Astrocyte (in vitro differentiated cells and primary cell): ENCODE data around the gene CLMN. TPM values are rescaled to one million over a fixed set of nuclear protein-coding genes. Genes with fewer than 3 reads are reported as not detected.

Experiments
- DNase-seq: peaks from one replicate; pipeline ENCODE4 v3.0.0-alpha.2; 2010; ENCODE audit warnings: low read depth
- FAIRE-seq: peaks from 2 replicates; lab custom pipeline; 2011; peaks lifted over from hg19 to GRCh38; lab: Jason Lieb, UNC
- H2AFZ ChIP-seq: 2 replicates; pipeline ENCODE4 v1.6.0; 2012; ENCODE audit warnings: low read depth, low read length, inconsistent platforms
- H3K27ac ChIP-seq: 2 replicates; pipeline ENCODE4 v1.5.1; 2011; ENCODE audit warnings: low read depth, low read length, inconsistent platforms
- H3K27me3 ChIP-seq: 2 replicates; pipeline ENCODE4 v1.6.0; 2011; ENCODE audit warnings: low read length, inconsistent platforms; ENCODE audit not compliant: insufficient read depth
- H3K36me3 ChIP-seq: 2 replicates; pipeline ENCODE4 v1.5.1; 2011; ENCODE audit warnings: low read length, inconsistent platforms; ENCODE audit not compliant: insufficient read depth
- H3K4me1 ChIP-seq: 2 replicates; pipeline ENCODE4 v1.5.1; 2011; ENCODE audit warnings: low read length, inconsistent platforms; ENCODE audit not compliant: insufficient read depth
- H3K4me2 ChIP-seq: 2 replicates; pipeline ENCODE4 v1.6.0; 2012; ENCODE audit warnings: low read length, inconsistent platforms
- H3K4me3 ChIP-seq: 2 replicates; pipeline ENCODE4 v1.5.1; 2011; ENCODE audit warnings: low read depth, mild to moderate bottlenecking, low read length, inconsistent platforms; ENCODE audit not compliant: insufficient read depth
- H3K79me2 ChIP-seq: 2 replicates; pipeline ENCODE4 v1.6.0; 2012; ENCODE audit warnings: mild to moderate bottlenecking, low read length, inconsistent platforms; ENCODE audit not compliant: insufficient read depth
- H3K9ac ChIP-seq: 2 replicates; pipeline ENCODE4 v1.6.0; 2012; ENCODE audit warnings: mild to moderate bottlenecking, low read length, inconsistent platforms
- H3K9me3 ChIP-seq: 2 replicates; pipeline ENCODE4 v1.5.1; 2012; ENCODE audit warnings: low read depth, mild to moderate bottlenecking, low read length, inconsistent platforms; ENCODE audit not compliant: insufficient read depth
- H4K20me1 ChIP-seq: 2 replicates; pipeline ENCODE4 v1.6.0; 2012; ENCODE audit warnings: low read length, inconsistent platforms; ENCODE audit not compliant: insufficient read depth
- H3K27ac Mint-ChIP-seq: one replicate; pipeline ENCODE4 v1.8.0; 2021; ENCODE audit warnings: mild to moderate bottlenecking, mixed read lengths; ENCODE audit not compliant: unreplicated experiment
- H3K27me3 Mint-ChIP-seq: one replicate; pipeline ENCODE4 v1.8.0; 2021; ENCODE audit warnings: low read depth, mixed read lengths; ENCODE audit not compliant: unreplicated experiment
- H3K36me3 Mint-ChIP-seq: one replicate; pipeline ENCODE4 v1.8.0; 2021; ENCODE audit warnings: low read depth, mixed read lengths; ENCODE audit not compliant: unreplicated experiment
- H3K4me1 Mint-ChIP-seq: one replicate; pipeline ENCODE4 v1.8.0; 2021; ENCODE audit warnings: low read depth, mixed read lengths; ENCODE audit not compliant: unreplicated experiment
- H3K4me3 Mint-ChIP-seq: one replicate; pipeline ENCODE4 v1.8.0; 2021; ENCODE audit warnings: mild to moderate bottlenecking, moderate library complexity, mixed read lengths; ENCODE audit not compliant: unreplicated experiment
- H3K9me3 Mint-ChIP-seq: one replicate; pipeline ENCODE4 v1.8.0; 2021; ENCODE audit warnings: mild to moderate bottlenecking, mixed read lengths; ENCODE audit not compliant: unreplicated experiment
- EZH2 ChIP-seq: IDR thresholded peaks from 2 replicates; pipeline ENCODE4 v1.6.1; 2012; ENCODE audit warnings: mild to moderate bottlenecking, low read length, inconsistent platforms; ENCODE audit not compliant: insufficient read depth
- total RNA-seq: library from RNA; stranded (reverse); gene quantifications from 2 replicates; pipeline ENCODE4 v1.2.1, GENCODE V29; 2021
- TF ChIP-seq, protein P1 (sequence below): IDR thresholded peaks from 2 replicates; pipeline ENCODE4 v1.5.1; 2011; ENCODE audit warnings: low read depth, mild to moderate bottlenecking, inconsistent platforms, low read length, moderate library complexity; ENCODE audit not compliant: insufficient read depth

Gene CLMN
- total RNA-seq, 1 donor from 2014 or later, result 14.0 TPM

DNA sequence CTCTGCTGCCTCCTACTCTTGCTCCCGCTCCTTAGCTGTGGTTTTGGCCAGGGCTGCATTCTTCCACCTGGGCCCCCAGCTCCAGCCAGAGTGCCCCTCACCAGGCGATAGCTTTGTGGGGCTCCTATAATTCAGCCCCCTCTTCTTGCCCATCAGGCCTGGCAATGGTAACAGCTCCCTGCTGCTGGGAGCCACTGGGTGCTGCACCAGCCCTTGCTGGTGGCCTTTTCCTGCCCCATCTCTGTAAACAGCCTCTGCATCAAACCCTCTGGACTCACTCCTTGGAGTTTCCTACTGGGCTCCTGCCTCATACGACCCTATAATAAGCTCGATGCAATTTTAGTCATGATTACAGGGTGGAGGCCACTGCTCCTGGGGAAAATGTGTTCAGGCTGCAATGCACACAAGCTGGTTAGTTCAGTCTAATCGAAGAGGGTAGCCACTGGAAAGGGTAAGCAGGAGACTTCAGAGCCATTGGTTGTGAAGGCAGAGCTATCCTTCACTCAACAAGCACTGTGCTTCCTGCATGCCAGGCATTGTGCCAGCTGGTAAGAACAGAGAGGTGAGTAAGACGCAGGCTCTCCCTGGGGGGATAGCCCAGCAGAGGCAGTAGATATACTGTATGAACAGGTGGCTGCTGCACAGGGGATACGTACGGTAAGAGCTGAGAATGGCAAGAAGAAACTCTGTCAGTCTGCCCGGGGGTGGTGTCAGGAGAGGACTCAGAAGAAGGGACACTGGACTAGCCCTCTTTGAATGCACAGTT is 24.7 kb downstream of the CLMN start:
- H3K9me3 Mint-ChIP-seq, result peaks cover 11% of the 10 kb centered on the region
- Histone ChIP-seq H2AFZ (no peak overlapping the region), H3K27me3 (no peaks in the 10 kb centered on the region), H4K20me1 (no peaks in the 10 kb centered on the region), H3K9ac (no peak overlapping the region), H3K9me3 (no peaks in the 10 kb centered on the region), H3K27ac (no peak overlapping the region), H3K4me2 (no peak overlapping the region), H3K36me3 (no peaks in the 10 kb centered on the region), H3K79me2 (no peaks in the 10 kb centered on the region), H3K4me3 (no peak overlapping the region), H3K4me1 (peaks cover 5% of the 10 kb centered on the region)
- DNase-seq (peak; percentile 29), FAIRE-seq (no peak)
- H3K27ac Mint-ChIP-seq, result peak overlapping the region; percentile 11
- TF ChIP-seq, protein P1, sequence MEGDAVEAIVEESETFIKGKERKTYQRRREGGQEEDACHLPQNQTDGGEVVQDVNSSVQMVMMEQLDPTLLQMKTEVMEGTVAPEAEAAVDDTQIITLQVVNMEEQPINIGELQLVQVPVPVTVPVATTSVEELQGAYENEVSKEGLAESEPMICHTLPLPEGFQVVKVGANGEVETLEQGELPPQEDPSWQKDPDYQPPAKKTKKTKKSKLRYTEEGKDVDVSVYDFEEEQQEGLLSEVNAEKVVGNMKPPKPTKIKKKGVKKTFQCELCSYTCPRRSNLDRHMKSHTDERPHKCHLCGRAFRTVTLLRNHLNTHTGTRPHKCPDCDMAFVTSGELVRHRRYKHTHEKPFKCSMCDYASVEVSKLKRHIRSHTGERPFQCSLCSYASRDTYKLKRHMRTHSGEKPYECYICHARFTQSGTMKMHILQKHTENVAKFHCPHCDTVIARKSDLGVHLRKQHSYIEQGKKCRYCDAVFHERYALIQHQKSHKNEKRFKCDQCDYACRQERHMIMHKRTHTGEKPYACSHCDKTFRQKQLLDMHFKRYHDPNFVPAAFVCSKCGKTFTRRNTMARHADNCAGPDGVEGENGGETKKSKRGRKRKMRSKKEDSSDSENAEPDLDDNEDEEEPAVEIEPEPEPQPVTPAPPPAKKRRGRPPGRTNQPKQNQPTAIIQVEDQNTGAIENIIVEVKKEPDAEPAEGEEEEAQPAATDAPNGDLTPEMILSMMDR, result no peak
- TF ChIP-seq EZH2, result no peak
- peaks cover 8% of the 10 kb centered on the region for H3K27me3 Mint-ChIP-seq
- H3K36me3 Mint-ChIP-seq, result peaks cover 9% of the 10 kb centered on the region
- no peak overlapping the region for H3K4me3 Mint-ChIP-seq
- peaks cover 6% of the 10 kb centered on the region for H3K4me1 Mint-ChIP-seq

DNA sequence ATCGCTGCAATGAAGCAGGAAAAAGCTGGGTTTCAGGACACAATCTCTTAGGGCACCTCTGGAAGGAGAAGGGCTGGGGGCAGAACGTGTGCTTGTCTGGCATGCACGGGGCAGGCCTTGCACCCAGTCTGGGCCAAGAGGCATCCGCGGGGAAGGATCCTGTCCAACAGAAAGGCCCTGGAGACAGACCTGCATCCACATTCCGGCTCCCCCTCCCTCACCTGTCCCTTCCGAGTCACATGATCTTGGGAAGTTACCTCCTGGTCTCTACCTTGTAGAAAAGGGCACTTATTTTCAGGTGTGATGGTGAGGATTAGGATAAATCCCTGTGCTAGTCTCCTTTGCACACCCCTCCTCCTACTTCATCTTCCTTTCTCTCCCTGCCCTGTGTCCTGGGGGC is 25.4 kb downstream of the CLMN start:
- H3K4me1 ChIP-seq, result peaks cover 5% of the 10 kb centered on the region
- no peaks in the 10 kb centered on the region for H3K27me3 ChIP-seq
- H3K36me3 ChIP-seq, result no peaks in the 10 kb centered on the region
- H3K9me3 Mint-ChIP-seq, result peaks cover 11% of the 10 kb centered on the region
- no peak overlapping the region for H3K27ac Mint-ChIP-seq
- H3K4me3 ChIP-seq, result no peak overlapping the region
- H3K27me3 Mint-ChIP-seq, result peaks cover 4% of the 10 kb centered on the region
- no peak overlapping the region for H3K9ac ChIP-seq
- no peak overlapping the region for H2AFZ ChIP-seq
- H3K27ac ChIP-seq, result no peak overlapping the region
- no peak for FAIRE-seq
- no peak overlapping the region for H3K4me2 ChIP-seq
- DNase-seq, result no peak
- TF ChIP-seq EZH2, result no peak
- TF ChIP-seq, protein P1, result no peak
- peaks cover 6% of the 10 kb centered on the region for H3K4me1 Mint-ChIP-seq
- H3K4me3 Mint-ChIP-seq, result no peak overlapping the region
- H3K79me2 ChIP-seq, result no peaks in the 10 kb centered on the region
- H3K9me3 ChIP-seq, result no peaks in the 10 kb centered on the region
- no peaks in the 10 kb centered on the region for H4K20me1 ChIP-seq
- H3K36me3 Mint-ChIP-seq, result peaks cover 8% of the 10 kb centered on the region

DNA sequence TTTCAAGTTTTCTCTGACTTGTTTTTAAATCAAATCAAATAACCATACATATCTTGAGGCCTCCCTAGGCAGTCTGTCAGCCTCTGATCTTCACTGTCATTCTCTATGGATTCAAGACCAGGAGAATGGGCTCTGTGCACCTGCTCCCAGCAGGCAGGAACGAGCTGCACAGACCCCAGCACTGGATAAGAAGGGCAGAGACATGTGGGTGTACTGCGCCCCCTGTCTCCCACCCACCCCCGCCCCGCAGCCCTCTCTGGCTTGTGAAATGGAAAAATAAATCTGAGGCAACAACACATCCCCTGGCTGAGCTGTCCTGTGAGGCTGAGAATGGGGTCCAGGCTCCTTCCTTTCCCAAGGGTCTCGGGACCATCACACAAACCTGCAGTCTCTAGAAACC is 26.3 kb downstream of the CLMN start:
- no peak overlapping the region for H3K9ac ChIP-seq
- H3K9me3 ChIP-seq, result no peaks in the 10 kb centered on the region
- H3K4me3 ChIP-seq, result no peak overlapping the region
- no peaks in the 10 kb centered on the region for H3K79me2 ChIP-seq
- peaks cover 6% of the 10 kb centered on the region for H3K4me1 Mint-ChIP-seq
- H3K4me2 ChIP-seq, result no peak overlapping the region
- H3K36me3 Mint-ChIP-seq, result peaks cover 12% of the 10 kb centered on the region
- no peak for DNase-seq
- peaks cover 5% of the 10 kb centered on the region for H3K4me1 ChIP-seq
- no peaks in the 10 kb centered on the region for H4K20me1 ChIP-seq
- no peak overlapping the region for H3K4me3 Mint-ChIP-seq
- no peak overlapping the region for H3K27ac Mint-ChIP-seq
- peaks cover 15% of the 10 kb centered on the region for H3K9me3 Mint-ChIP-seq
- H3K36me3 ChIP-seq, result no peaks in the 10 kb centered on the region
- no peaks in the 10 kb centered on the region for H3K27me3 ChIP-seq
- FAIRE-seq, result no peak
- peaks cover 4% of the 10 kb centered on the region for H3K27me3 Mint-ChIP-seq
- no peak overlapping the region for H2AFZ ChIP-seq
- H3K27ac ChIP-seq, result no peak overlapping the region
- TF ChIP-seq, protein P1, result no peak
- no peak for TF ChIP-seq EZH2
